Measurements from ENCODE around the gene EML4. TPM values are rescaled to one million over a fixed set of nuclear protein-coding genes. Genes with fewer than 3 reads are reported as not detected.
"Not testable (repeated sequence)": the region's sequence is repeated elsewhere in the genome, so short reads cannot be mapped to it uniquely, and the experiment has no call there.

EML4 gene
- total and polyA plus RNA-seq, 9 donors, result 26.0 to 36.9 (median 29.0) TPM

- H3K36me3 ChIP-seq (ENCODE audit: control insufficient read depth, insufficient read depth, low read length), result peaks cover 18% of the 10 kb centered on the region
- no CpG with 5 or more reads among the region's 1 CpG for WGBS (ENCODE audit: insufficient coverage)
- H3K4me3 ChIP-seq (ENCODE audit: low read length), result no peak overlapping the region
- DNase-seq, result no peak
- H3K4me1 ChIP-seq (ENCODE audit: control insufficient read depth, insufficient read depth, low read length), result no peaks in the 10 kb centered on the region
- no peaks in the 10 kb centered on the region for H3K27me3 ChIP-seq (ENCODE audit: control insufficient read depth, insufficient read depth, low read length)
- H3K27ac ChIP-seq (ENCODE audit: low read length), result no peak overlapping the region
- H3K9me3 ChIP-seq (replicated peaks; ENCODE audit: control insufficient read depth, low read depth, low read length), result no peaks in the 10 kb centered on the region
These were observed 156.5 kb downstream of the EML4 start for GRCh38 chr2:42325609-42326008.

GRCh38 chr2:42327125-42327524 lies 158.0 kb downstream of the EML4 start:
- Histone ChIP-seq H3K9me3 (replicated peaks; ENCODE audit: control insufficient read depth, low read depth, low read length) (no peaks in the 10 kb centered on the region), H3K36me3 (ENCODE audit: control insufficient read depth, insufficient read depth, low read length) (peaks cover 21% of the 10 kb centered on the region), H3K4me3 (ENCODE audit: low read length) (no peak overlapping the region), H3K4me1 (ENCODE audit: control insufficient read depth, insufficient read depth, low read length) (no peaks in the 10 kb centered on the region), H3K27me3 (ENCODE audit: control insufficient read depth, insufficient read depth, low read length) (no peaks in the 10 kb centered on the region), H3K27ac (ENCODE audit: low read length) (no peak overlapping the region)
- no peak for DNase-seq
- WGBS (ENCODE audit: insufficient coverage), result no CpG with 5 or more reads among the region's 4 CpGs

GRCh38 chr2:42328148-42328833 lies 159.1 kb downstream of the EML4 start:
- Histone ChIP-seq H3K36me3 (ENCODE audit: control insufficient read depth, insufficient read depth, low read length) (peaks cover 28% of the 10 kb centered on the region), H3K4me1 (ENCODE audit: control insufficient read depth, insufficient read depth, low read length) (no peaks in the 10 kb centered on the region), H3K9me3 (replicated peaks; ENCODE audit: control insufficient read depth, low read depth, low read length) (no peaks in the 10 kb centered on the region), H3K4me3 (ENCODE audit: low read length) (no peak overlapping the region), H3K27me3 (ENCODE audit: control insufficient read depth, insufficient read depth, low read length) (no peaks in the 10 kb centered on the region), H3K27ac (ENCODE audit: low read length) (no peak overlapping the region)
- 0% methylated on average over 1 of the region's 3 CpGs for WGBS (ENCODE audit: insufficient coverage)
- DNase-seq, result peak; percentile 36

- Histone ChIP-seq H3K9me3 (replicated peaks; ENCODE audit: control insufficient read depth, low read depth, low read length) (no peaks in the 10 kb centered on the region), H3K36me3 (ENCODE audit: control insufficient read depth, insufficient read depth, low read length) (peaks cover 35% of the 10 kb centered on the region), H3K4me3 (ENCODE audit: low read length) (no peak overlapping the region), H3K27ac (ENCODE audit: low read length) (no peak overlapping the region), H3K27me3 (ENCODE audit: control insufficient read depth, insufficient read depth, low read length) (no peaks in the 10 kb centered on the region), H3K4me1 (ENCODE audit: control insufficient read depth, insufficient read depth, low read length) (no peaks in the 10 kb centered on the region)
- no peak for DNase-seq
- WGBS (ENCODE audit: insufficient coverage), result no CpG with 5 or more reads among the region's 6 CpGs
These were observed 159.8 kb downstream of the EML4 start for GRCh38 chr2:42328923-42329322.

- Histone ChIP-seq H3K27ac (ENCODE audit: low read length) (no peak overlapping the region), H3K36me3 (ENCODE audit: control insufficient read depth, insufficient read depth, low read length) (peaks cover 37% of the 10 kb centered on the region), H3K27me3 (ENCODE audit: control insufficient read depth, insufficient read depth, low read length) (no peaks in the 10 kb centered on the region), H3K9me3 (replicated peaks; ENCODE audit: control insufficient read depth, low read depth, low read length) (no peaks in the 10 kb centered on the region), H3K4me3 (ENCODE audit: low read length) (no peak overlapping the region), H3K4me1 (ENCODE audit: control insufficient read depth, insufficient read depth, low read length) (no peaks in the 10 kb centered on the region)
- 93% methylated on average over 2 of the region's 5 CpGs for WGBS (ENCODE audit: insufficient coverage)
- DNase-seq, result no peak
These were observed 160.6 kb downstream of the EML4 start for GRCh38 chr2:42329736-42330135.

- H3K27me3 ChIP-seq (ENCODE audit: control insufficient read depth, insufficient read depth, low read length), result no peaks in the 10 kb centered on the region
- WGBS (ENCODE audit: insufficient coverage), result no CpG with 5 or more reads among the region's 9 CpGs
These were observed 162.6 kb downstream of the EML4 start for GRCh38 chr2:42331569-42332284.

GRCh38 chr2:42332575-42332974 lies 163.4 kb downstream of the EML4 start:
- Histone ChIP-seq H3K36me3 (ENCODE audit: control insufficient read depth, insufficient read depth, low read length) (peaks cover 44% of the 10 kb centered on the region), H3K27me3 (ENCODE audit: control insufficient read depth, insufficient read depth, low read length) (no peaks in the 10 kb centered on the region), H3K4me1 (ENCODE audit: control insufficient read depth, insufficient read depth, low read length) (no peaks in the 10 kb centered on the region), H3K4me3 (ENCODE audit: low read length) (no peak overlapping the region), H3K9me3 (replicated peaks; ENCODE audit: control insufficient read depth, low read depth, low read length) (no peaks in the 10 kb centered on the region), H3K27ac (ENCODE audit: low read length) (no peak overlapping the region)
- 100% methylated on average over 3 of the region's 4 CpGs for WGBS (ENCODE audit: insufficient coverage)
- no peak for DNase-seq

More at GRCh38 chr2:42331569-42332284, 162.6 kb downstream of the EML4 start:
- H3K9me3 ChIP-seq (replicated peaks; ENCODE audit: control insufficient read depth, low read depth, low read length), result no peaks in the 10 kb centered on the region
- H3K4me1 ChIP-seq (ENCODE audit: control insufficient read depth, insufficient read depth, low read length), result no peaks in the 10 kb centered on the region
- peaks cover 41% of the 10 kb centered on the region for H3K36me3 ChIP-seq (ENCODE audit: control insufficient read depth, insufficient read depth, low read length)
- H3K4me3 ChIP-seq (ENCODE audit: low read length), result no peak overlapping the region
- DNase-seq, result no peak
- no peak overlapping the region for H3K27ac ChIP-seq (ENCODE audit: low read length)

GRCh38 chr2:42333579-42333978 lies 164.4 kb downstream of the EML4 start:
- Histone ChIP-seq H3K36me3 (ENCODE audit: control insufficient read depth, insufficient read depth, low read length) (peaks cover 49% of the 10 kb centered on the region), H3K27me3 (ENCODE audit: control insufficient read depth, insufficient read depth, low read length) (no peaks in the 10 kb centered on the region), H3K4me3 (ENCODE audit: low read length) (no peak overlapping the region), H3K27ac (ENCODE audit: low read length) (no peak overlapping the region), H3K4me1 (ENCODE audit: control insufficient read depth, insufficient read depth, low read length) (no peaks in the 10 kb centered on the region), H3K9me3 (replicated peaks; ENCODE audit: control insufficient read depth, low read depth, low read length) (no peaks in the 10 kb centered on the region)
- WGBS (ENCODE audit: insufficient coverage), result 100% methylated on average over 3 of the region's 4 CpGs
- DNase-seq, result no peak

- no CpG with 5 or more reads among the region's 3 CpGs for WGBS (ENCODE audit: insufficient coverage)
- Histone ChIP-seq H3K36me3 (ENCODE audit: control insufficient read depth, insufficient read depth, low read length) (peaks cover 49% of the 10 kb centered on the region), H3K9me3 (replicated peaks; ENCODE audit: control insufficient read depth, low read depth, low read length) (no peaks in the 10 kb centered on the region), H3K27me3 (ENCODE audit: control insufficient read depth, insufficient read depth, low read length) (no peaks in the 10 kb centered on the region), H3K27ac (ENCODE audit: low read length) (no peak overlapping the region), H3K4me3 (ENCODE audit: low read length) (no peak overlapping the region), H3K4me1 (ENCODE audit: control insufficient read depth, insufficient read depth, low read length) (no peaks in the 10 kb centered on the region)
- no peak for DNase-seq
These were observed 165.1 kb downstream of the EML4 start for GRCh38 chr2:42334220-42334619.

- not testable (repeated sequence) for H3K27me3 ChIP-seq (ENCODE audit: control insufficient read depth, insufficient read depth, low read length); H3K4me3 ChIP-seq (ENCODE audit: low read length); DNase-seq; H3K9me3 ChIP-seq (replicated peaks; ENCODE audit: control insufficient read depth, low read depth, low read length); H3K4me1 ChIP-seq (ENCODE audit: control insufficient read depth, insufficient read depth, low read length); H3K27ac ChIP-seq (ENCODE audit: low read length)
- peaks cover 44% of the 10 kb centered on the region for H3K36me3 ChIP-seq (ENCODE audit: control insufficient read depth, insufficient read depth, low read length)
- WGBS (ENCODE audit: insufficient coverage), result 90% methylated on average over 4 of the region's 6 CpGs
These were observed 165.7 kb downstream of the EML4 start for GRCh38 chr2:42334865-42335264.

Data from muscle of leg (tissue), 11 donors.